EH (cell line): ENCODE data around the gene SLCO2B1.

ENCODE experiments used
- DNase-seq: peaks from one replicate; pipeline ENCODE4 v3.0.0-alpha.2; 2015; ENCODE audit warnings: low read depth

Gene SLCO2B1

GRCh38 chr11:75248924-75249256, 98.0 kb downstream of the SLCO2B1 start:
- DNase-seq, result no peak

- no peak for DNase-seq
These were observed 98.8 kb downstream of the SLCO2B1 start for GRCh38 chr11:75249704-75250103.

DNA sequence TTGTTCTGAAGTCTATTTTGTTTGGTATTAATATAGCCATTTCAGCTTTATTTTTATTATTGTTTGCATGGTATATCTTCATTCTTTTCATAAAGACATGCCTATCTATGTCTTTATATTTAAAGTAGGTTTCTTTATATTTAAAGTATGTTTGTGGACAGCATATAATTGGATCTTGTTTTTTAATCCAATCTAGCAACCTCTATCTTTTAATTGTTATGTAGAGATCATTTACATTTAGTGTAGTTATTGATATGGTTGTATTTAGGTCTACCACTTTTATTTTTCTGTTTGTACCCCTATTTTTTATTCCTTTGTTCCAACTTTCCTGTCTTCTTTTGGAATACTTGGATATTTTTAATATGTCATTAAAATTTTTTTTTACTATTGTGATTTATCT, 103.4 kb downstream of the SLCO2B1 start:
- no peak for DNase-seq
